ENCODE results near the gene CHST3.
"Not testable (repeated sequence)": the region's sequence is repeated elsewhere in the genome, so short reads cannot be mapped to it uniquely, and the experiment has no call there.

Gene CHST3

DNA sequence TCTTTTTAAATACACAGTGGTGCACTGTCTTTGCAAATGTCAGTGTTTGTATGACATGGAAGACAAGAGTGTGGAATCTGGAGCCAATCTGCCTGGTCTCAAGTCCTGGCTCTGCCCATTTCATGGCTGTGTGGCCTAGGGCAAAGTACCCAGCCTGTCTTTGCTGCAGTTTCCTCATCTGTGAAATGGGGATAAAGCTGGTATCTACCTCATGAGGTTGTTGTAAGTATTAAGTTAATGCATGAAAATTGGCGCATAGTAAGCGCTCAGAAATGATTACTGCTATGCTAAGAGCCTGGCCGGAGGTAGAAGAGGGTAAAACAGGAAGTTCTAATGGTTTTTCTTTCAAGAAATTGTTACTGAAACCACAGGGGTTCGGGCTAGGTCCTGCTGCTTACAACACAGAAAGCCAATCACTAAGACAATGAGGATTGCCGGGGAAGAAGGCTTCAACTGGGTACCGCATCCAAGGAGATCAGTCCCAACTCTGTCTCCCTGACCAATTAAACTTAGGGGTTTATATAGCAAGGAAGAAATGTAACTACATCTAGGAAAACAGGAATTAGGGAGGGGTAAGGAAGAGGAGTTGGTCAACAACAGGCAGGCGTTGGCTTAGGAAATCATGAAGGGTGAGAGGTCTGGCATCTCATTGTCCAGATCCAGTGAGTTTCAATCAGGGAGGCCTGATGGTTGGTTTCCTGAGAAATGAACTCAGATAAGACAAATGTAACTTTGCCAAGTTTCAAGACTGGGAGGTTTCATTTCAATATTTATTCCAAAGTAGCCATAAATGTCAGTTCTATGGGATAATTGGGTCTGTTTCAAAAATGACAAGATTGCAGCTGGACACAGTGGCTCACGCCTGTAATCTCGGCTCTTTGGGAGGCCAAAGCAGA, 57.0 kb downstream of the CHST3 start:
- Histone ChIP-seq H3K4me3 (ENCODE audit: low read length) (no peak overlapping the region), H2AFZ (ENCODE audit: low read depth, low read length) (no peak overlapping the region), H3K27me3 (ENCODE audit: insufficient read depth, low read length) (no peaks in the 10 kb centered on the region), H3K36me3 (ENCODE audit: insufficient read depth, low read length) (no peaks in the 10 kb centered on the region), H3K4me1 (ENCODE audit: insufficient read depth, low read length) (peaks cover 8% of the 10 kb centered on the region), H3K9me3 (ENCODE audit: low read length) (no peaks in the 10 kb centered on the region)

DNA sequence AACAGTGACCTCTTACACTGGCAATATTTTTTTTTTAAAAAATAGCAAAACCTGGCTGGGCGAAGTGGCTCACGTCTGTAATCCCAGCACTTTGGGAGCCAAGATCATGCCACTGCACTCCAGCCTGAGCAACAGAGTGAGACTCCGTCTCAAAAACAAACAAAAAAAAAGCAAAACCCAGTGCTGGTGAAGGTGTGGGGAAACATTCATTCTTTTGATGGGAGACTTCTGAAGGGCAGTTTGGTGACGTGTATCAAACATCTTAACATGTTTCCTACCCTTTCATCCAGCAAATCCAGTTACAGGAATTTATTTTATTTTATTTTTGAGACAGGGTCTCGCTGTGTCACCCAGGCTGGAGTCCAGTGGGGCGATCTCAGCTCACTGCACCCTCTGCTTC, 58.0 kb downstream of the CHST3 start:
- Histone ChIP-seq H3K4me1 (ENCODE audit: insufficient read depth, low read length) (peaks cover 8% of the 10 kb centered on the region), H3K9me3 (ENCODE audit: low read length) (no peaks in the 10 kb centered on the region), H3K4me3 (ENCODE audit: low read length) (no peak overlapping the region), H3K27me3 (ENCODE audit: insufficient read depth, low read length) (no peaks in the 10 kb centered on the region), H3K36me3 (ENCODE audit: insufficient read depth, low read length) (no peaks in the 10 kb centered on the region), H2AFZ (ENCODE audit: low read depth, low read length) (no peak overlapping the region)

DNA sequence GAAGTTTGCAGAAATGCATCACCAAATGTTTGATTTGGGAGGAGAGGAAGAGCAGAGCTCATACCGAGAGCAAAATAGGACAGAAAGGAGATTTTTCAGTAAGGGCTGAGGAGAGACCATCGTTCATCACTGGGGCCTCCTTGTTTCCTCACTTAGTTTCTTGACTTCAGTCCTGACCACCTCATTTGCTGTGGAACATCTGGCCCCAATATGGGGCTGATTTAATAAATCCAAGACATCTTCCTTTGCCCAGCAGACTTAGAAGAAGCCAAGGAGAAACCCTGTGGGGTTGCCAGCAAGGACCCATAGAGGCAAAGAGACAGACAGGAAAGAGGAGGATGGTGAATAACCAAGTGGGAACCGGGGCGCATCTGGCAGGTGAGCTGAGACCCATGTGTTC, 60.4 kb downstream of the CHST3 start:
- Histone ChIP-seq H3K9me3 (ENCODE audit: low read length) (no peaks in the 10 kb centered on the region), H3K4me1 (ENCODE audit: insufficient read depth, low read length) (peaks cover 8% of the 10 kb centered on the region), H3K27me3 (ENCODE audit: insufficient read depth, low read length) (no peaks in the 10 kb centered on the region), H2AFZ (ENCODE audit: low read depth, low read length) (no peak overlapping the region), H3K36me3 (ENCODE audit: insufficient read depth, low read length) (no peaks in the 10 kb centered on the region), H3K4me3 (ENCODE audit: low read length) (no peak overlapping the region)

DNA sequence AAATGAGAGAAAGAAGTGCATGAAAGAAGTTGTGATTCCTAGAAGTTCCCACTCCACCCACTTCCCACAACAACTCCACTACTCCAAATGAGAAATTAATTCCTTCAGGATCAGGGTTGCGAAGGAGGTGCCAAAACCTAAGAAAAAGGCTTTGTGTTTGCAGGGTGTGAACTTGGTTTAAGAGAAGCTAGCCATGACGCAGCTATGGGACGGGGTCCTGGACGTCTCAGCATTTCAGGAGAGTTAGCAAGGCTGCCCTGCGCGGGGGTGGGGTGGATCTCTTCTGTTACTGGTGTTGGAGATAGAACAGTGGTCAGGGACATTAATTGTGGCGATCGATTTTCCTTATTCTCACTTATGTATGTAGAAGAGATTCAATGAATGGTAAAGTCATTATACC, 61.2 kb downstream of the CHST3 start:
- Histone ChIP-seq H3K9me3 (ENCODE audit: low read length) (no peaks in the 10 kb centered on the region), H2AFZ (ENCODE audit: low read depth, low read length) (no peak overlapping the region), H3K4me1 (ENCODE audit: insufficient read depth, low read length) (peaks cover 9% of the 10 kb centered on the region), H3K4me3 (ENCODE audit: low read length) (no peak overlapping the region), H3K27me3 (ENCODE audit: insufficient read depth, low read length) (no peaks in the 10 kb centered on the region), H3K36me3 (ENCODE audit: insufficient read depth, low read length) (no peaks in the 10 kb centered on the region)

DNA sequence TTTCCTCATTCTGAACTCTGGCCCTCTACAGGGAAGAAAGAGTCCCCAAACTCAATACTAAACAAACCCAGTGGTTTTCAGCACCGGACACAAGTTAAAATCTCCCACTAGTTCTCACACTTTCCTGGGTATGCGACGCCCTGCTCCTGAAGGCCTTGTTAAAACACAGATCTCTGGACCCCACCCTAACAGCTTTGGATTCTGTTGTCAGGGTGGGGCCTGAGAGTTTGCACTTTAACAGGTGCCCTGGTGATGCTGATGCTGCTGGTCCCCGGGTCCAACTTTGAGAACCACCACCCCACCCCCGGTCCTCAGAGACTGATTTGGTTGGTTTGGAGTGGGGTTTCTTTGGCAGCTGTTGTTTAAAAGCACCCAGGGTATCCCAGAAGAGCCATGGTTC, 61.6 kb downstream of the CHST3 start:
- Histone ChIP-seq H3K9me3 (ENCODE audit: low read length) (no peaks in the 10 kb centered on the region), H3K27me3 (ENCODE audit: insufficient read depth, low read length) (no peaks in the 10 kb centered on the region), H3K4me1 (ENCODE audit: insufficient read depth, low read length) (peaks cover 11% of the 10 kb centered on the region), H3K36me3 (ENCODE audit: insufficient read depth, low read length) (no peaks in the 10 kb centered on the region), H3K4me3 (ENCODE audit: low read length) (no peak overlapping the region), H2AFZ (ENCODE audit: low read depth, low read length) (no peak overlapping the region)

DNA sequence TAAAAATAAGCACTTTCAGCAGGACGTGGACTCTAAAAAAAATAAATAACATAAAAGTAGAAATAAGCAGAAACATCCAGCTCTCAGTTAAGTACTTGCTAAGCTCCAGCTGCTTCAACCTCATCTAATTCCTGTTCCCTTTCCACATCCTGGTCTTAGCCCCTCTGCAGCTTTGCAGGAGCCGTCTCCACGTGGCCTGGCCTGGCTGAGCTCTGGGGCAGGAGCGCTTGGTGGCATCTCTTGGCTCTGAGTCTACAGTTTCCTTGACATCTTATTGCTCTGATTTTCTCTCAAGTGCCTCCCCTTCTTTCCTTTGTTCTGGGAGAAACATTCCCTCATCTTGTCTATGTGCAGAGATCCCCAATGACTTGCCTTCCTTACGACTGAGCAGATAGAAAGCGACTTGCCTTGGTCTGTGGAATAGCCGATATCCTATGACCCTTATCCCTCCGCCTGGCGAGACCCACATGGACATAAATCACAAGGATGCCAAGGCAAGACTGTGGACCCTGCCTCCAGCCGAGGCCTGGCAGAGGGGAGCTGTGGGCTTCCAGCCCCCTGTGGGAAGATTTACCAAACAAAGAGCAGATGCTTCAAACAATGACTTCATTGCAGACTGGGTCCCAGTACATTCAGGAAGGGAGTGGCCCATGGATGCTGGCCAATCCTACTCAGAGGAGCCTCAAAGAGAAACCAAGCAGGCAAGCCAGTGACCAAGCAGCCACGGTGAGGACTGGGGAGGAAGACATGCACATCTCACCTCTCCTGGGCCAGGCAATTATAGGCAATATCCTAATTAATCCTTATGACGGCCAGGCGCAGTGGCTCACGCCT, 62.3 kb downstream of the CHST3 start:
- no peaks in the 10 kb centered on the region for H3K9me3 ChIP-seq (ENCODE audit: low read length)
- no peak overlapping the region for H3K4me3 ChIP-seq (ENCODE audit: low read length)
- H3K4me1 ChIP-seq (ENCODE audit: insufficient read depth, low read length): peaks cover 11% of the 10 kb centered on the region
- H2AFZ ChIP-seq (ENCODE audit: low read depth, low read length): no peak overlapping the region
- no peaks in the 10 kb centered on the region for H3K27me3 ChIP-seq (ENCODE audit: insufficient read depth, low read length)
- no peaks in the 10 kb centered on the region for H3K36me3 ChIP-seq (ENCODE audit: insufficient read depth, low read length)

DNA sequence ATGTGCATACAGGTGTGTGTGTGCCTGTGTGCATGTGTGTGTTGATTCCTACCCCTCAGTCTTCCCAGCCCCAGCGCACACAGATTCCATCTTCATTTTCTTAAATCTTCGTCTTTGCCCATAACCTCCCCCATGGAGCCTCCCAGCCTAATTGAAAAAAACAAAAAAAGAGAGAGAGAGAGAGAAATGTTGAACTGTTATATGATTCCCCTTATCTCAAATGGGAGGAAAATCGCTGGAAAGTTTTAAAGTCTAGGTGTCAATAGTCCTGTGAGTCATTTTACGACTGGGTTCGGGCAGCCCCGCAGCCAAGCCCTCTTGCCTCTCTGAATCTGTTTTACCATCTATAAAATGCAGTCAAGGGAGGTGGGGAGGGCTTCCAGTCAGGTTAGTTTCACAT, 63.3 kb downstream of the CHST3 start:
- no peaks in the 10 kb centered on the region for H3K36me3 ChIP-seq (ENCODE audit: insufficient read depth, low read length)
- H2AFZ ChIP-seq (ENCODE audit: low read depth, low read length): no peak overlapping the region
- no peak overlapping the region for H3K4me3 ChIP-seq (ENCODE audit: low read length)
- peaks cover 11% of the 10 kb centered on the region for H3K4me1 ChIP-seq (ENCODE audit: insufficient read depth, low read length)
- no peaks in the 10 kb centered on the region for H3K27me3 ChIP-seq (ENCODE audit: insufficient read depth, low read length)
- no peaks in the 10 kb centered on the region for H3K9me3 ChIP-seq (ENCODE audit: low read length)

DNA sequence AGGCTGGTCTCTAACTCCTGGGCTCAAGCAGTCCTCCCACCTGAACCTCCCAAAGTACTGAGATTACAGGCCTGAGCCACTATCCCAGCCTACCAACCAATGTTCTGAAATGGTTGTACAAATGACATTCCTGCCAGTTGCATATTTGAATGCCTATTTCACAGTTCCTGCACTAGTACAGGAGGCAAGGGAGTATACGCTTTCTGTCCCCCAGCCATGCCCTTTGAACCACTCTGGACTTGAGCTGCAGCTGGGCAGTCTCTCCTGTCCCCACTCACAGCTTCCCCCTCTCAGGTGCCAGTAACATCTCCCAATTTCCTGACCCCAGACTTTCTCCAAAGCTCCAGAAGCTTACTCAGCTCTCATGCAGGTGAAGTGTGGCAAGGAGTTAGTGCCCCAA, 65.2 kb downstream of the CHST3 start:
- Histone ChIP-seq H2AFZ (ENCODE audit: low read depth, low read length) (no peak overlapping the region), H3K9me3 (ENCODE audit: low read length) (no peaks in the 10 kb centered on the region), H3K4me3 (ENCODE audit: low read length) (no peak overlapping the region), H3K36me3 (ENCODE audit: insufficient read depth, low read length) (no peaks in the 10 kb centered on the region), H3K4me1 (ENCODE audit: insufficient read depth, low read length) (peaks cover 11% of the 10 kb centered on the region), H3K27me3 (ENCODE audit: insufficient read depth, low read length) (no peaks in the 10 kb centered on the region)

DNA sequence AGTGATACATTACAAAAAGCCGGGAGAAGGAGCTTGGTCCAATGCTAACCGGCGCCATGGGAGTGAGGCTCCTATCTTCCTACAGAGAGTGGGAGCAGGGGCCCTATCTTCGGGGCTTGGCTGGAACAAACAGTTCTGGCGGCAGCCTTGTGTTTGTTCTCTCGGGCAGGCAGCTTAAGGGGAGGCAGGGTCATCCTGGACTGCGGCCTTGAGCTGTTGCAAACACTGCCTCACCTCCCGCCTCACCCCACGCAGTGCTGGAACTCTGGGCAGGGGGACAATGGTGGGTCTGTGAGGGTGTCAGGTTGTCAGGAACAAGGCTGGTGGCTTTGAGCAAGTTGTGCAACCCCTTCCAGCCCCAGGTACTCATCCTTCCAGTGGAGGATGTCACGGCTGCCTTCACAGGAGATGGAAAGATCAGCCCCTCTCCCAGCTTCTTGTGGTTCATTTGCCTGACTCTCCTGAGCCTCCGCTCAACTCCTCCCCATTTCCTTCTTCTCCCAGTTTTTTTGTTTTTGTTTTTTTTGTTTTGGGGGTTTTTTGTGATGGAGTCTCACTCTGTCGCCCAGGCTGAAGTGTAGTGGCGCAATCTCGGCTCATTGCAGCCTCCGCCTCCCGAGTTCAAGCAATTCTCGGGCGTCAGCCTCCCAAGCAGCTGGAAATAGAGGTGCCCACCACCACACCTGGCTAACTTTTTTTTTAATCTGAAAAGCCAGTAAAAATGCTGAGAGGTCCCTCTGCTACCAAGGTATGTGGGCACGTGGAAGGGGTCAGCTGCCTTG, 66.8 kb downstream of the CHST3 start:
- no peaks in the 10 kb centered on the region for H3K36me3 ChIP-seq (ENCODE audit: insufficient read depth, low read length)
- H2AFZ ChIP-seq (ENCODE audit: low read depth, low read length): no peak overlapping the region
- H3K27me3 ChIP-seq (ENCODE audit: insufficient read depth, low read length): no peaks in the 10 kb centered on the region
- H3K4me3 ChIP-seq (ENCODE audit: low read length): no peak overlapping the region
- peaks cover 4% of the 10 kb centered on the region for H3K4me1 ChIP-seq (ENCODE audit: insufficient read depth, low read length)
- H3K9me3 ChIP-seq (ENCODE audit: low read length): no peaks in the 10 kb centered on the region

DNA sequence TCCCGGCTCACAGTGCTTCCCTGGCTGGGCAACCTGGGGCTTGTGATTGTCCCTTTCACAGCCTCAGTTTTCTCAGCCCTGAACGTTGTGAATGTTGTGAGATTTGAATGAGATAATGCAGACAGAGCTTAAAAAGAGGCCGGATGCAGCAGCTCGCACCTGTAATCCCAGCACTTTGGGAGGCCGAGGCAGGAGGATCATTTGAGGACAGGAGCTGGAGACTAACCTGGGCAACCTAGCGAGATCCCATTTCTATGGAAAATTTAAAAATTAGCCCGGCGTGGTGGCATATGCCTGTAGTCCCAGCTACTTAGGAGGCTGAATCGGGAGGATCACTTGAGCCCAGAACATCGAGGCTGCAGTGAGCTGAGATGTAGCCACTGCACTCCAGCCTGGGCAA, 67.5 kb downstream of the CHST3 start:
- Histone ChIP-seq H3K27me3 (ENCODE audit: insufficient read depth, low read length) (no peaks in the 10 kb centered on the region), H3K4me3 (ENCODE audit: low read length) (no peak overlapping the region), H3K4me1 (ENCODE audit: insufficient read depth, low read length) (peaks cover 4% of the 10 kb centered on the region), H3K9me3 (ENCODE audit: low read length) (no peaks in the 10 kb centered on the region), H2AFZ (ENCODE audit: low read depth, low read length) (no peak overlapping the region), H3K36me3 (ENCODE audit: insufficient read depth, low read length) (no peaks in the 10 kb centered on the region)

DNA sequence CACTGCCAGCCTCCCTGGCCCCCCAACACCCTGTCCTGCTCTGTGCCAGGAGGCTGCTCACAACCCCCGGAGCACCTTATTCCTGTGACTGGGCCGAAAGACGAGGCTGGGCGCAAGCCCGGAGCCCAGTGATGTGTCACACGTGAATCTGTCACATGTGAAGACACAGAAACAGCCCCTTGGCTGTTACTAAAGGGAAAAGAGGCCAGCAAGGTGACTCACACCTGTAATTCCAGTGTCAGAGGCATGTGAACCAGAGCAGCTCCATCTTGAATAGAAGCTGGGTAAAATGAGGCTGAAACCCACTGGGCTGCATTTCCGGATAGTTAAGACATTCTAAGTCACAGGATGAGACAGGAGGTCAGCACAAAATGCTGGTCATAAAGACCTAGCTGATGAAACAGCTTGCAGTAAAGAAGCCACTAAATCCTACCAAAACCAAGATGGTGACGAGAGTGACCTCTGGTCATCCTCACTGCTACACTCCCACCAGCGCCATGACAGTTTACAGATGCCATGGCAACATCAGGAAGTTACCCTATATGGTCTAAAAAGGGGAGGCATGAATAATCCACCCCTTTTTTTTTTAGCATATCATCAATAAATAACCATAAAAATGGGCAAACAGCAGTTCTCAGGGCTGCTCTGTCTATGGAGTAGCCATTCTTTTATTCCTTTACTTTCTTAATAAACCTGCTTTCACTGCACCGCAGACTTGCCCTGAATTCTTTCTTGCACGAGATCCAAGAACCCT, 68.4 kb downstream of the CHST3 start:
- H3K36me3 ChIP-seq (ENCODE audit: insufficient read depth, low read length); H2AFZ ChIP-seq (ENCODE audit: low read depth, low read length); H3K27me3 ChIP-seq (ENCODE audit: insufficient read depth, low read length); H3K4me1 ChIP-seq (ENCODE audit: insufficient read depth, low read length); H3K4me3 ChIP-seq (ENCODE audit: low read length); H3K9me3 ChIP-seq (ENCODE audit: low read length): not testable (repeated sequence)

DNA sequence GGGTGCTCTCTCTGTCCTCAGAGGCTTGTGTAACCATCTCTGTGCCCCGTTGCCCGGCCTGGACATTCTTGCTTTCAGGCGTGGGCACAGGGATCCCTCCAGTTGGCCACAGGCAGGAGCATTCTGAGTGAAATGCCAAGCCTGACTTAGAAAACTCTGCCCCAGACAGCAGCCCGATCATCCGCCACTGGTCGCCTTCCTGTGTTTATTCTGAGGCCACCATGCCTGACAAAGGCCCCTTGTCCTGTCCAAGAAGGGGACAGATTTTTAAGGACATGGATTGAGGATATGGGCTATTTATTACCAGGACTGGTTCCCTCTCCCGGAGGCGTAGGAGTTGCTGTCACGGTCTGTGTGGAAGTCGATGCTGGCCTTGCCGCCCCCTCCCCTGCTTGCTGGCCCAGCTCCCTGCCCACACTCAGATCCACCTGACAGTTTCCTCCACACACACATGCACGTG, 69.9 kb downstream of the CHST3 start:
- Histone ChIP-seq H3K36me3 (ENCODE audit: insufficient read depth, low read length) (no peaks in the 10 kb centered on the region), H3K27me3 (ENCODE audit: insufficient read depth, low read length) (no peaks in the 10 kb centered on the region), H2AFZ (ENCODE audit: low read depth, low read length) (no peak overlapping the region), H3K4me1 (ENCODE audit: insufficient read depth, low read length) (peaks cover 12% of the 10 kb centered on the region), H3K4me3 (ENCODE audit: low read length) (no peak overlapping the region), H3K9me3 (ENCODE audit: low read length) (no peaks in the 10 kb centered on the region)

Measured in neuron (in vitro differentiated cells).